HCT116 (cell line): ENCODE results near the gene CFAP99.

Experiments
- EGR1 ChIP-seq: IDR thresholded peaks from 2 replicates; pipeline ENCODE4 v1.6.1; 2012; ENCODE audit warnings: low read depth
- EZH2 ChIP-seq: fragments of 200-600 bp; sonication (generic); IDR thresholded peaks from 2 replicates; pipeline ENCODE4 v1.6.1; 2017; ENCODE audit warnings: antibody characterized with exemption, mixed run types
- EZH2phosphoT487 ChIP-seq: fragments of 200-600 bp; IDR thresholded peaks from 2 replicates; pipeline ENCODE4 v1.6.1; 2018; ENCODE audit warnings: antibody characterized with exemption, borderline replicate concordance
- JUND ChIP-seq: IDR thresholded peaks from 2 replicates; pipeline ENCODE4 v1.6.1; 2012
- SP1 ChIP-seq: IDR thresholded peaks from 2 replicates; pipeline ENCODE4 v1.6.1; 2012; ENCODE audit warnings: low read depth
- ZNF274 ChIP-seq: fragments of 200-500 bp; sonication (Bioruptor generic); IDR thresholded peaks from 2 replicates; pipeline ENCODE4 v1.6.1; 2014; ENCODE audit warnings: mild to moderate bottlenecking, low read depth, low read length, inconsistent platforms
- TF ChIP-seq, protein P1 (sequence below), 3 experiments: fragments of 200-600 bp in 1 of 3; sonication (generic) in 1 of 3; IDR thresholded peaks in 2 of 3; conservative IDR thresholded peaks in 1 of 3; 2 replicates each; pipeline ENCODE4 v1.5.1; 2012 to 2017; ENCODE audit warnings: low read depth in 2 of 3, low read length in 2 of 3, antibody characterized with exemption in 1 of 3, borderline replicate concordance in 1 of 3, control low read depth in 1 of 3, mild to moderate bottlenecking in 1 of 3, mixed read lengths in 1 of 3, mixed run types in 1 of 3, moderate library complexity in 1 of 3; ENCODE audit not compliant: insufficient read depth in 1 of 3
- TF ChIP-seq, protein P2 (sequence below): IDR thresholded peaks from 2 replicates; pipeline ENCODE4 v1.6.1; 2012
- TF ChIP-seq, protein P3 (sequence below): IDR thresholded peaks from 2 replicates; pipeline ENCODE4 v1.6.1; 2012; ENCODE audit warnings: low read depth

DNA sequence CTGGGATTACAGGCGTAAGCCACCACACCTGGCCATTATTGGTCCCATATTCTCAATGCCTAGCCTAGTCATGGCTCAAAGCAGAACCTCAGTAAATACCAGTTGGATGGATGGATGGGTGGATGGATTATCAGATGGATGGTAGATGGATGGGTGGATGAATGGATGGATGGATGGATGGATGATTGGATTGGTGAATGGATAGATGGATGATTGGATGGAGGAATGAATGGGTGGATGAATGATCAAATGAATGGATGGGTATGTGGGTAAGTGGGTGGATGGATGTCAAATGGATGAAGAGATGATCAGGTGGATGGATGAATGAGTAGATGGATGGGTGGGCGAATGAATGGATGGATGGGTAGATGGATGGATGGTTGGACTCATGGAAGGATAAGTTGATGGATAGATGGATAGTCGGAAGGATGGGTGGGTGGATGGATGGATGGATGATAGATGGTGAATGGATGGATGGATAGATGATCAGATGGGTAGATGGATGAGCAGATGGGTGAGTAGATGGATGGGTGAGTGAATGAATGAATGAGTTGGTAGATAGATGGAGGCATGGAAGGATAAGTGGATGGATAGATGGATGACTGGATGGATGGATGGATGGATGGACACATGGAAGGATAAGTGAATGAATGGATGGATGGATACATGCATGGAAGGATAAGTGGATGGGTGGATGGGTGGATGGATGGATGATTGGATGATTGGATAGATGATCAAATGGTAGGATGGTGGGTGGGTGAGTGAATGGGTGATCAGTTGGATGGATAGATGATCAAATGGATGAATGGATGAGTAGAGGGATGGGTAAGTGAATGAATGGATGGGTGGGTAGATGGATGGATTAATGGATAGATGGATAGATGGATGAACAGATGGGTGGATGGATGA lies 28.2 kb downstream of the CFAP99 start:
- TF ChIP-seq SP1 (no peak), EZH2 (no peak), EGR1 (no peak), JUND (no peak), EZH2phosphoT487 (no peak), ZNF274 (no peak)
- TF ChIP-seq, protein P1, sequence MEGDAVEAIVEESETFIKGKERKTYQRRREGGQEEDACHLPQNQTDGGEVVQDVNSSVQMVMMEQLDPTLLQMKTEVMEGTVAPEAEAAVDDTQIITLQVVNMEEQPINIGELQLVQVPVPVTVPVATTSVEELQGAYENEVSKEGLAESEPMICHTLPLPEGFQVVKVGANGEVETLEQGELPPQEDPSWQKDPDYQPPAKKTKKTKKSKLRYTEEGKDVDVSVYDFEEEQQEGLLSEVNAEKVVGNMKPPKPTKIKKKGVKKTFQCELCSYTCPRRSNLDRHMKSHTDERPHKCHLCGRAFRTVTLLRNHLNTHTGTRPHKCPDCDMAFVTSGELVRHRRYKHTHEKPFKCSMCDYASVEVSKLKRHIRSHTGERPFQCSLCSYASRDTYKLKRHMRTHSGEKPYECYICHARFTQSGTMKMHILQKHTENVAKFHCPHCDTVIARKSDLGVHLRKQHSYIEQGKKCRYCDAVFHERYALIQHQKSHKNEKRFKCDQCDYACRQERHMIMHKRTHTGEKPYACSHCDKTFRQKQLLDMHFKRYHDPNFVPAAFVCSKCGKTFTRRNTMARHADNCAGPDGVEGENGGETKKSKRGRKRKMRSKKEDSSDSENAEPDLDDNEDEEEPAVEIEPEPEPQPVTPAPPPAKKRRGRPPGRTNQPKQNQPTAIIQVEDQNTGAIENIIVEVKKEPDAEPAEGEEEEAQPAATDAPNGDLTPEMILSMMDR (IDR thresholded peaks at IDR 0.05 in 2 of 3, conservative IDR thresholded peaks at IDR 0.05 in 1 of 3; ENCODE audit: borderline replicate concordance in 1 of 3, insufficient read depth in 1 of 3, low read depth in 2 of 3, low read length in 2 of 3), result no peak
- TF ChIP-seq, protein P2, sequence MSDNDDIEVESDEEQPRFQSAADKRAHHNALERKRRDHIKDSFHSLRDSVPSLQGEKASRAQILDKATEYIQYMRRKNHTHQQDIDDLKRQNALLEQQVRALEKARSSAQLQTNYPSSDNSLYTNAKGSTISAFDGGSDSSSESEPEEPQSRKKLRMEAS, result no peak
- TF ChIP-seq, protein P3, sequence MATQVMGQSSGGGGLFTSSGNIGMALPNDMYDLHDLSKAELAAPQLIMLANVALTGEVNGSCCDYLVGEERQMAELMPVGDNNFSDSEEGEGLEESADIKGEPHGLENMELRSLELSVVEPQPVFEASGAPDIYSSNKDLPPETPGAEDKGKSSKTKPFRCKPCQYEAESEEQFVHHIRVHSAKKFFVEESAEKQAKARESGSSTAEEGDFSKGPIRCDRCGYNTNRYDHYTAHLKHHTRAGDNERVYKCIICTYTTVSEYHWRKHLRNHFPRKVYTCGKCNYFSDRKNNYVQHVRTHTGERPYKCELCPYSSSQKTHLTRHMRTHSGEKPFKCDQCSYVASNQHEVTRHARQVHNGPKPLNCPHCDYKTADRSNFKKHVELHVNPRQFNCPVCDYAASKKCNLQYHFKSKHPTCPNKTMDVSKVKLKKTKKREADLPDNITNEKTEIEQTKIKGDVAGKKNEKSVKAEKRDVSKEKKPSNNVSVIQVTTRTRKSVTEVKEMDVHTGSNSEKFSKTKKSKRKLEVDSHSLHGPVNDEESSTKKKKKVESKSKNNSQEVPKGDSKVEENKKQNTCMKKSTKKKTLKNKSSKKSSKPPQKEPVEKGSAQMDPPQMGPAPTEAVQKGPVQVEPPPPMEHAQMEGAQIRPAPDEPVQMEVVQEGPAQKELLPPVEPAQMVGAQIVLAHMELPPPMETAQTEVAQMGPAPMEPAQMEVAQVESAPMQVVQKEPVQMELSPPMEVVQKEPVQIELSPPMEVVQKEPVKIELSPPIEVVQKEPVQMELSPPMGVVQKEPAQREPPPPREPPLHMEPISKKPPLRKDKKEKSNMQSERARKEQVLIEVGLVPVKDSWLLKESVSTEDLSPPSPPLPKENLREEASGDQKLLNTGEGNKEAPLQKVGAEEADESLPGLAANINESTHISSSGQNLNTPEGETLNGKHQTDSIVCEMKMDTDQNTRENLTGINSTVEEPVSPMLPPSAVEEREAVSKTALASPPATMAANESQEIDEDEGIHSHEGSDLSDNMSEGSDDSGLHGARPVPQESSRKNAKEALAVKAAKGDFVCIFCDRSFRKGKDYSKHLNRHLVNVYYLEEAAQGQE, result no peak
